Heart left ventricle (tissue), 13 donors: Measurements from ENCODE around the gene BRWD1.

Experiments used
- POLR2A ChIP-seq, 2 donors: fragments of 450-650 bp; IDR thresholded peaks; one replicate each; pipeline ENCODE4 v1.6.1; 2017; ENCODE audit warnings: antibody characterized with exemption in 2 of 2, mild to moderate bottlenecking in 2 of 2, moderate library complexity in 2 of 2
- TF ChIP-seq, protein P1 (sequence below), 12 donors: fragments of 200-600 bp; sonication (generic) in 4 of 12; IDR thresholded peaks; one replicate each; pipeline versions ENCODE4 v1.5.0 to v1.8.0; 2018 to 2022; ENCODE audit warnings: antibody characterized with exemption in 12 of 12, mild to moderate bottlenecking in 5 of 12
- donor health status: ischemic (EF 13 %, LVEDD 7.1; RV severe dilation, severe dysfunction).
- donor health status: DM: no; HTN: yes; CAD: no.
- donor health status: DM: no; HTN: no; CAD: no.
- donor health status: ischemic (EF 25% LVEDD 6.9; RV normal size, moderate dysfunction).
- donor health status: ischemic (EF 25% LVEDD 5.7; RV mildly dilated, moderate dysfunction).
- donor health status: ischemic (EF 35%, LVEDD 5.7; RV mildly dilated, moderate dysfunction).
- donor health status: nonischemic (EF 11% LVEDD 7.7; RV severe dilation, severe dysfunction).
- donor health status: DM: yes; HTN: yes; CAD: no.
- donor health status: PGD.
- donor health status: ischemic (EF 29% LVEDD 5.4; RV normal size, mild dysfunction).
- donor health status: nonischemic (EF 23%, LVEDD 6.1; RV moderate dilation, normal function).

- TF ChIP-seq, protein P1, sequence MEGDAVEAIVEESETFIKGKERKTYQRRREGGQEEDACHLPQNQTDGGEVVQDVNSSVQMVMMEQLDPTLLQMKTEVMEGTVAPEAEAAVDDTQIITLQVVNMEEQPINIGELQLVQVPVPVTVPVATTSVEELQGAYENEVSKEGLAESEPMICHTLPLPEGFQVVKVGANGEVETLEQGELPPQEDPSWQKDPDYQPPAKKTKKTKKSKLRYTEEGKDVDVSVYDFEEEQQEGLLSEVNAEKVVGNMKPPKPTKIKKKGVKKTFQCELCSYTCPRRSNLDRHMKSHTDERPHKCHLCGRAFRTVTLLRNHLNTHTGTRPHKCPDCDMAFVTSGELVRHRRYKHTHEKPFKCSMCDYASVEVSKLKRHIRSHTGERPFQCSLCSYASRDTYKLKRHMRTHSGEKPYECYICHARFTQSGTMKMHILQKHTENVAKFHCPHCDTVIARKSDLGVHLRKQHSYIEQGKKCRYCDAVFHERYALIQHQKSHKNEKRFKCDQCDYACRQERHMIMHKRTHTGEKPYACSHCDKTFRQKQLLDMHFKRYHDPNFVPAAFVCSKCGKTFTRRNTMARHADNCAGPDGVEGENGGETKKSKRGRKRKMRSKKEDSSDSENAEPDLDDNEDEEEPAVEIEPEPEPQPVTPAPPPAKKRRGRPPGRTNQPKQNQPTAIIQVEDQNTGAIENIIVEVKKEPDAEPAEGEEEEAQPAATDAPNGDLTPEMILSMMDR (IDR thresholded peaks at IDR 0.05), result no peak
- no peak for TF ChIP-seq POLR2A (IDR thresholded peaks at IDR 0.05)
Measured at GRCh38 chr21:39137248-39138178, 175.9 kb downstream of the BRWD1 start.
